HCT116 (cell line): ENCODE results near the gene SMIM35.

Experiments used
- CEBPB ChIP-seq: IDR thresholded peaks from 2 replicates; pipeline ENCODE4 v1.6.1; 2012; ENCODE audit warnings: low read depth
- CTCF ChIP-seq, 3 experiments: fragments of 200-600 bp in 1 of 3; sonication (generic) in 1 of 3; IDR thresholded peaks in 2 of 3; conservative IDR thresholded peaks in 1 of 3; 2 replicates each; pipeline ENCODE4 v1.5.1; 2012 to 2017; ENCODE audit warnings: low read depth in 2 of 3, low read length in 2 of 3, antibody characterized with exemption in 1 of 3, borderline replicate concordance in 1 of 3, control low read depth in 1 of 3, mild to moderate bottlenecking in 1 of 3, mixed read lengths in 1 of 3, mixed run types in 1 of 3, moderate library complexity in 1 of 3; ENCODE audit not compliant: insufficient read depth in 1 of 3
- EGR1 ChIP-seq: IDR thresholded peaks from 2 replicates; pipeline ENCODE4 v1.6.1; 2012; ENCODE audit warnings: low read depth
- EZH2 ChIP-seq: fragments of 200-600 bp; sonication (generic); IDR thresholded peaks from 2 replicates; pipeline ENCODE4 v1.6.1; 2017; ENCODE audit warnings: antibody characterized with exemption, mixed run types
- FOSL1 ChIP-seq: IDR thresholded peaks from 2 replicates; pipeline ENCODE4 v1.6.1; 2012; ENCODE audit warnings: low read depth
- POLR2A ChIP-seq: IDR thresholded peaks from 2 replicates; pipeline ENCODE4 v1.7.0; 2011; ENCODE audit warnings: borderline replicate concordance; ENCODE audit not compliant: insufficient read depth, insufficient read length; ENCODE audit errors: extremely low read depth
- POLR2AphosphoS5 ChIP-seq: IDR thresholded peaks from 2 replicates; pipeline ENCODE4 v1.6.1; 2011; ENCODE audit warnings: mild to moderate bottlenecking, low read depth, low read length, moderate library complexity
- SIN3A ChIP-seq: IDR thresholded peaks from 2 replicates; pipeline ENCODE4 v1.6.1; 2012; ENCODE audit warnings: low read depth
- SP1 ChIP-seq: IDR thresholded peaks from 2 replicates; pipeline ENCODE4 v1.6.1; 2012; ENCODE audit warnings: low read depth
- YY1 ChIP-seq: IDR thresholded peaks from 2 replicates; pipeline ENCODE4 v1.6.1; 2011; ENCODE audit warnings: low read length, low read depth, moderate library complexity, mild to moderate bottlenecking; ENCODE audit not compliant: insufficient replicate concordance; ENCODE audit errors: extremely low read depth

GRCh38 chr11:118091690-118092089, 4.9 kb upstream of the SMIM35 start:
- TF ChIP-seq SP1: no peak
- no peak for TF ChIP-seq CTCF (IDR thresholded peaks at IDR 0.05 in 2 of 3, conservative IDR thresholded peaks at IDR 0.05 in 1 of 3; ENCODE audit: borderline replicate concordance in 1 of 3, insufficient read depth in 1 of 3, low read depth in 2 of 3, low read length in 2 of 3)
- no peak for TF ChIP-seq POLR2A
- no peak for TF ChIP-seq SIN3A
- no peak for TF ChIP-seq EZH2
- TF ChIP-seq POLR2AphosphoS5: no peak
- no peak for TF ChIP-seq CEBPB
- no peak for TF ChIP-seq YY1
- TF ChIP-seq EGR1: no peak
- TF ChIP-seq FOSL1: no peak
